ENCODE data around the gene TEKT5. TPM values are rescaled to one million over a fixed set of nuclear protein-coding genes. Genes with fewer than 3 reads are reported as not detected.

Gene TEKT5
- total and polyA plus RNA-seq, 9 of the 15 experiments (the other 6 are each of a cell fraction or from before 2014, with no cell fraction given), result 0.10 to 0.19 TPM; not detected in 7

- POLR2A ChIA-PET, result no interaction called here
- TF ChIP-seq ZNF586 (CRISPR knock-in tag; conservative IDR thresholded peaks at IDR 0.05), result no peak
- no peak overlapping the region for H3K27ac ChIP-seq (ENCODE audit: extremely low read depth, low read depth, low read length)
- CTCF ChIA-PET (ENCODE audit: low intra/inter-chr PET ratio), result no interaction called here
- whole genome bisulfite sequencing (ENCODE audit: insufficient coverage, low coverage, missing lambda C conversion rate), result 1% methylated on average over 8 of the region's 8 CpGs
- H3K9ac ChIP-seq (ENCODE audit: insufficient read depth in 1 of 2, low read depth in 2 of 2, low read length in 2 of 2), result no peak overlapping the region
- no peaks in the 10 kb centered on the region for H3K36me3 ChIP-seq (ENCODE audit: control insufficient read depth, insufficient read depth, low read length)
- FAIRE-seq, result no peak
- ATAC-seq, result no peak
- H3K9me3 ChIP-seq (replicated peaks; ENCODE audit: control insufficient read depth, insufficient read depth, low read depth, low read length), result no peaks in the 10 kb centered on the region
- H3K4me3 ChIP-seq, result no peak overlapping the region
- in situ Hi-C loops (cut with MboI), result no loop called here
- no peak overlapping the region for H3K4me2 ChIP-seq (ENCODE audit: insufficient read depth, low read length)
- H3K9me1 ChIP-seq (ENCODE audit: control insufficient read depth, insufficient read depth, low read length), result no peaks in the 10 kb centered on the region
- BruUV-seq (replicated peaks), result no TSS peak
- intact Hi-C loops (cut with micrococcal nuclease), result loop anchor here (10.0 kb wide), 1 partner anchor 74 kb away; no protein-coding TSS in a partner anchor
- H3K4me1 ChIP-seq (replicated peaks in 1 of 2; ENCODE audit: control insufficient read depth in 2 of 2, insufficient read depth in 2 of 2, low read length in 2 of 2), result no peaks in the 10 kb centered on the region
- H3K79me2 ChIP-seq (ENCODE audit: control insufficient read depth, insufficient read depth, low read length), result no peaks in the 10 kb centered on the region
- H4K20me1 ChIP-seq (replicated peaks; ENCODE audit: control insufficient read depth, insufficient read depth, low read length), result no peaks in the 10 kb centered on the region
- no peak for DNase-seq (ENCODE audit: extremely low read depth in 1 of 4, low spot score in 3 of 4)
- peaks cover 14 to 46% of the 10 kb centered on the region in 2 experiments for H3K27me3 ChIP-seq (ENCODE audit: control insufficient read depth in 2 of 2, insufficient read depth in 2 of 2, low read length in 2 of 2)
- no peak overlapping the region for H2AFZ ChIP-seq (ENCODE audit: low read depth, low read length)
Observed at GRCh38 chr16:10660950-10661635, 33.6 kb downstream of the TEKT5 start.

- Histone ChIP-seq H3K27ac (ENCODE audit: extremely low read depth, low read depth, low read length) (no peak overlapping the region), H3K36me3 (ENCODE audit: control insufficient read depth, insufficient read depth, low read length) (no peaks in the 10 kb centered on the region), H4K20me1 (replicated peaks; ENCODE audit: control insufficient read depth, insufficient read depth, low read length) (no peaks in the 10 kb centered on the region), H3K27me3 (ENCODE audit: control insufficient read depth in 2 of 2, insufficient read depth in 2 of 2, low read length in 2 of 2) (peaks cover 14 to 32% of the 10 kb centered on the region in 2 experiments), H3K9me1 (ENCODE audit: control insufficient read depth, insufficient read depth, low read length) (no peaks in the 10 kb centered on the region), H3K4me1 (replicated peaks in 1 of 2; ENCODE audit: control insufficient read depth in 2 of 2, insufficient read depth in 2 of 2, low read length in 2 of 2) (no peaks in the 10 kb centered on the region), H3K79me2 (ENCODE audit: control insufficient read depth, insufficient read depth, low read length) (no peaks in the 10 kb centered on the region), H3K4me2 (ENCODE audit: insufficient read depth, low read length) (no peak overlapping the region), H2AFZ (ENCODE audit: low read depth, low read length) (no peak overlapping the region), H3K9ac (ENCODE audit: insufficient read depth in 1 of 2, low read depth in 2 of 2, low read length in 2 of 2) (no peak overlapping the region), H3K9me3 (replicated peaks; ENCODE audit: control insufficient read depth, insufficient read depth, low read depth, low read length) (no peaks in the 10 kb centered on the region), H3K4me3 (no peak overlapping the region)
- ChIA-PET CTCF (ENCODE audit: low intra/inter-chr PET ratio) (no interaction called here), POLR2A (no interaction called here)
- 16% methylated on average over 6 of the region's 6 CpGs for WGBS (ENCODE audit: insufficient coverage, low coverage, missing lambda C conversion rate)
- BruUV-seq (replicated peaks), result no TSS peak
- intact Hi-C loops (cut with micrococcal nuclease) (no loop called here), in situ Hi-C loops (cut with MboI) (no loop called here)
- TF ChIP-seq ZNF655 (CRISPR knock-in tag; IDR thresholded peaks at IDR 0.05) (no peak), HNRNPL (IDR thresholded peaks at IDR 0.05; ENCODE audit: low read depth, low read length) (no peak), KLF10 (CRISPR knock-in tag; IDR thresholded peaks at IDR 0.05) (no peak), ETS1 (conservative IDR thresholded peaks at IDR 0.05; ENCODE audit: control insufficient read depth, low read depth, low read length) (no peak), CEBPB (tag; IDR thresholded peaks at IDR 0.05) (peak; percentile 55; the same call in 1 of the 2 replicates)
- no peak for DNase-seq (ENCODE audit: extremely low read depth in 1 of 4, low spot score in 3 of 4)
- FAIRE-seq, result no peak
- ATAC-seq, result no peak
Observed at GRCh38 chr16:10658943-10659342, 35.8 kb downstream of the TEKT5 start.
